ENCODE results near the gene LTO1.

The LTO1 gene

DNA sequence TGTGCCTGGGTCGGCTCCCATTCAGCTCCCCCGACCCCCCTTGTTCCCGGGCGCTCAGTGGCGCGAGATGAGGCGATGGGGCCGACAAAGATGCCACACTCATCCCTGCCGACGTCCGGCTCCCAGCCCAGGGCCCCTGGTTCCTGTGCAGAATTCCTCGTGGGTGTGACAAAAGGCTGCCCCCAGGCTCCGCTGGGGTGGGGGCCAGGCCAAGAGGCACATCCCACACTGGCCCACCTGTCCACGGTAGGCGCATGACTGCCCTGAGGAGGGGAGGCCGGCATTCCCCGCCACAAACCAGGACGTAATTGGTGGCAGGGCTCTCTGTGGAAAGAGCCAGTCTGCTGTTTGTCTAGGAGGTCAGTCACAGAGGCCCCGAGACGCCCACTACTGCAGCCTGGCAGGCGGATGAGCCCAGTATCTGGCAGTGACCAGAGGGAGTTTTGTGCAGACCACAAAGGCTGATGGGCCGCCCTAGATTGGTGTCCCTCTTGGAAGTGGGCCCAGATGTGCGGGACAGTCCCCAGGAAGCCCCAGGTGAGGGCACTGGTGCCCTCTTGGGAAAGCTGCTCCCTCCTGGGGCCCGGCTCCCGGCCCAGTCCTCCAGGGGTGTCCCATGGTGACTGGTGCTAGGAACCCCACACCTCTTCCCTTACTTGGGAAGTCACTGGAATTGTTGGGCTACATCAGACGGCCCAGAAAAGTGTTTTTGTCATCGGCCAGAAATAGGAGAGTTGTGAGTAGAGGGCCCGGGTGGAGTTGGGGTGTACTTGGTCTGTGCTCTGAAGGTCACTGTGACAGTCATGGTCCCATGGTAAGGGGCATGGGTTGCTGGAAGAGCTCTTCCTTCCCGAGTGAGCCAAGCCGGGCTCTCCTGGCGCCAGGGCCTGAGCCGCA is 28.4 kb downstream of the LTO1 start:
- DNase-seq (ENCODE audit: low read depth, low spot score) = no peak

DNA sequence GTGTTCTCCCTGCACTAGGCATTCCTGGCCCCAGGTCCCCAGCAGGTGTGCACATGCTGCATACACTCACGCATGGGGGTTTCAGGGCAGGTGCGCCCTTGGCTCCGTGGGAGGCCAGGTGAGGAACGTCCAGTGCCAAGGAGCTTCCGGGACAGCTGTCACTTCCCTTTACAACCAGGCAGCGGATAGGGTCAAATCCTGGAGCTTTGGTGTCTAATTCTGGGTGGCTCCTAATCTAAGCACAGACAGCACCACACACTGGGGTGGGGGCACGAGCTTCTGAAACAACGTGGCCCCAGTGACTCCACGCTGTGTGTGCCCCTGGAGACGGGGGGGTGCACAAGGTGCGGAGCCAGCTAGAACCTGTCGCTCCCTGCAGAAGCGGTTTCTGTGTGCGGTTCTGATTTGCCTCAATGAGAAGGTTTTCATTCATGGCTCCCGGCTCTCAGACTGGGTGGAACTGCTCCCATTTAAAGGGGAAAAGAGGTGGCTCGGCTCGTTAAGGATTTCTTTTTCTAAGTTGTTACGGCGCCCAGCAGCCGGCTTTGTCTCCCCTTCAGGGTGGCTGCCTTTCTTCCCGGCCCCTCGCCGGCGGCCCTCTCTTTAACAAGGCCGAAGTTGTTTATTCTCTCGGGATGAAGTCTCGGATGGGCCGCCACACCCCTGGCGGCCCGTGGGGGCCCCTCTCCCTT is 29.2 kb downstream of the LTO1 start:
- DNase-seq (ENCODE audit: low read depth, low spot score) = no peak

DNA sequence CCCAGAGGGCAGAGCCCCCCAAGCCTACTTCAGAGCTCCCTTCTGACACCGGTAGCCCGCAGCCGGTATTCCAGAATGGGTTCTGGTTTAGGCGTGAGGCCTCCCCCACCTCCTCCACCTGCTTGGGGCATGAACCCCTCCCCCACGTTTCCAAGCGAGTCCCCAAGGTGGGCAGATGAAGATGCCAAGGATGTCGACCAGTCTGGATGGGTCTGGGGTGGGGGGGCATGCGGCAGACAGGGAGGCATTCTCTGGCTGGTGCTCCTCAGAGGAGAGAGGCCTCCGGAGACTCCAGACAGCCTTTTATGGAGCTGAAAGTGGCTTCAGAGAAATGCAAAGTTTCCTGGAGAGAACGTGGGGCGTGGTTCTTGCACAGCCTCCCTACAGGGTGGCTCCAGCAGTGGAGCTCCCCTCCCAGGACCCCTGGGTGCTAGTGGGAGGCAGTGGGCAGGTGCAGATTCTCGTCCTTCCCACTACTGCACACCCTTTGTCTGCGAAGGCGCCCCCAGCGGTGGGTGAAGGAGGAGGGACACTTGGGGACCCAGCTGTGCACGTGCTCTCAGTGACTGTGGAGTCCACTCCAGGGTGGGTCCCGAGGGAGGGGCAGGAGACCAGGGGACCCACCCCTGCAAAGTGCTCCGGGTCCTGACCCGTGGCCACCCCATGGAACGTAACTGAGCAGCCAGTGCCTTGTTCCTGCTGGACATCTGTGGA is 30.0 kb downstream of the LTO1 start:
- no peak for DNase-seq (ENCODE audit: low read depth, low spot score)

DNA sequence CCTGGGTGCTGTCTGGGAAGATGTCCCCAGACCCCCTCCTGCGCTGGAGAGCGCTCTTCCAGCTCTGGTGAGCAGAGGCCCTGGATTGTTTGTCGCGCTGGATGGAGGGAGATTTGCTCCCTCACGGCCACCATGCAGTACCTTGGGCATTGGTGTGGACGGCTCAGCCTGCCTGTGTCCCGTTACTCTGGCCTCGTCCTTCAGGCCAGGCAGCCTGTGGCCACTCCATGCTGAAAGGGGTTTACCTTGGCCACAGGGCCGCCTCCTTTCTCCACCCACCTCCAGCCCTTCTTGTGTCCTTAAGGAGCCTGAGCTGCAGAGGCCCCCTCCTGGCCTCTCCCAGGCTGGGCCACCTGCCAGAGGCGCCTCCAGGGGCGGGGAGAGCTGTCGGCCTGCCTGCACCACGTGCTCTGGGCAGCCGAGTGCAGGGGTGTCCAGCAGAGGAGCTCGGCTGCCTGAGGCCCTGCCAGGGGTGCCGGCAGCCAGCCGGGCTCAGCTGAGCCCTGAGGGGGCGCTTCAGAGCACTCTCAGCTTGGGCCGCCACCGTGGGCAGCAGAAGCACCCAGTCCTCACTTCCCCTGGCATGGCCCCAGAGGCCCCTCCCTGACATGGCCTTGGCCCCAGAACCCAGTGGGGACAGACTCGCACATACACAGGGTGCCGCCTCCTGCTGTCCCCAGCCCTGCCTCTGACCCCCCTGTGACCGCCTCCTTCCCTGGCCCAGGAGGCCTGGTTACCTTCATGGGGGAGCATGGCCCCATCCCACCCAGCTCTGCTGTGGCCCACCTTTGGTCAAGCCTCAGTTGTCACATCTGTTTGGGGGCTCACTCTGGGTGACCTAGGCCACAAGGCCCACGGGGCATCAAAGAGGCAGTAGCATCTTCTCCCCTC is 30.8 kb downstream of the LTO1 start:
- DNase-seq (ENCODE audit: low read depth, low spot score) = no peak

DNA sequence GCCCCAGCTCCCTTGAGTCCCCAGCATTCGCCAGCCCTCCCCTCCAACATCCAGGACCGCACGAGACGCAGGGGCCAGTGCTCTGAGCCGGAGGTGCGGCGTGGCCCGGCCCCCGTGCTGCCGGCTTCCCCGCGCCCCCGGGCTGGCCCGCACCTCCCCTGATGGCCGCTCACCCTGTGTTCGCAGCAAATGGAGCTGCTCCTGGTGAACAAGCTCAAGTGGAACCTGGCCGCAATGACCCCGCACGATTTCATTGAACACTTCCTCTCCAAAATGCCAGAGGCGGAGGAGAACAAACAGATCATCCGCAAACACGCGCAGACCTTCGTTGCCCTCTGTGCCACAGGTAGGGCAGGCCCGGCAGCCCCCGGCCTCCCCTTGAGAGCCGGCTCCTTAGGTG is 31.5 kb downstream of the LTO1 start:
- no peak for DNase-seq (ENCODE audit: low read depth, low spot score)

DNA sequence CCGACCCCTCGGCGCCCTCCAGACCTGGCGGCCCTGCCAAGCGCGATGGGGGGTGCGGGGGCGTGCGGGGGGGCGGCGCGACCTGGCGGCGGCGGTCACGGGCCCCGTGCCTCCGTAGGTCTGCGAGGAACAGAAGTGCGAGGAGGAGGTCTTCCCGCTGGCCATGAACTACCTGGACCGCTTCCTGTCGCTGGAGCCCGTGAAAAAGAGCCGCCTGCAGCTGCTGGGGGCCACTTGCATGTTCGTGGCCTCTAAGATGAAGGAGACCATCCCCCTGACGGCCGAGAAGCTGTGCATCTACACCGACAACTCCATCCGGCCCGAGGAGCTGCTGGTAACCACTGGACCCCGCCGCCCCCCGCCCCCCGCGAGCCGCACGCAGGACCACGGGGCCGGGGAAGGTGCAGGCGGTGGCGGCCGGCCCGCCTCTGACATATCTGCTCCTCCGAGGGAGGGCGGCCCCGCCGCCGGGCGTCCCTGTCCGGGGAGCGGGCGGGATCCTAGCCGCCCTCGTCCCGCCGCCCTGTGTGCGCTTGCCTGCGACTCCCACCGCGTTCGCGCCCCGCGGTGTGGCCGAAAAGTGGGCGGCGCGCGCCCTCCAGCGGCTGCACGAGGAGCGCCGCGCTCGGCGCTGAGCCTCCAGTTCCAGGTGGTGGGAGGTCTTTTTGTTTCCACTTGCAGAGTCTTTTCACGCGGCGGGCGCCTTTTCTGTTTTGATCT is 32.1 kb downstream of the LTO1 start:
- peak; percentile 67 for DNase-seq (ENCODE audit: low read depth, low spot score)

DNA sequence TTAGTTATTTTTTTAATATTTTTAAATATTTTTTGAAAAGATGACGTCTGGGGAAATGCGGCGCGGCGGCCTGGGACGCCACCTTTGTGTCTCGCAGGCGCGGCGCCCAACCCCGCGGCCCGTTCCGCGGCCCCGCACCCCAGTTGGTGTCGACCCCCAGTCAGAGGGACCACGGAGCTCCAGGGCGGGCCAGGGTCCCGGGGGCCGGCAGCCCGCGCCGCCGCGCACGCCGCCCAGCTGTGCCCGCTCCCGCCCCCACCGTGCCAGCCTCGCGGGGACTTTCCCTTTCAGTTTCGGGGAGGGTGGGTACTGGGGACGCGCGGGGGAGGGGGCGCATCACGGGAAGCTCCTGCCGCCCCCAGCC is 32.6 kb downstream of the LTO1 start:
- DNase-seq (ENCODE audit: low read depth, low spot score) = no peak

DNA sequence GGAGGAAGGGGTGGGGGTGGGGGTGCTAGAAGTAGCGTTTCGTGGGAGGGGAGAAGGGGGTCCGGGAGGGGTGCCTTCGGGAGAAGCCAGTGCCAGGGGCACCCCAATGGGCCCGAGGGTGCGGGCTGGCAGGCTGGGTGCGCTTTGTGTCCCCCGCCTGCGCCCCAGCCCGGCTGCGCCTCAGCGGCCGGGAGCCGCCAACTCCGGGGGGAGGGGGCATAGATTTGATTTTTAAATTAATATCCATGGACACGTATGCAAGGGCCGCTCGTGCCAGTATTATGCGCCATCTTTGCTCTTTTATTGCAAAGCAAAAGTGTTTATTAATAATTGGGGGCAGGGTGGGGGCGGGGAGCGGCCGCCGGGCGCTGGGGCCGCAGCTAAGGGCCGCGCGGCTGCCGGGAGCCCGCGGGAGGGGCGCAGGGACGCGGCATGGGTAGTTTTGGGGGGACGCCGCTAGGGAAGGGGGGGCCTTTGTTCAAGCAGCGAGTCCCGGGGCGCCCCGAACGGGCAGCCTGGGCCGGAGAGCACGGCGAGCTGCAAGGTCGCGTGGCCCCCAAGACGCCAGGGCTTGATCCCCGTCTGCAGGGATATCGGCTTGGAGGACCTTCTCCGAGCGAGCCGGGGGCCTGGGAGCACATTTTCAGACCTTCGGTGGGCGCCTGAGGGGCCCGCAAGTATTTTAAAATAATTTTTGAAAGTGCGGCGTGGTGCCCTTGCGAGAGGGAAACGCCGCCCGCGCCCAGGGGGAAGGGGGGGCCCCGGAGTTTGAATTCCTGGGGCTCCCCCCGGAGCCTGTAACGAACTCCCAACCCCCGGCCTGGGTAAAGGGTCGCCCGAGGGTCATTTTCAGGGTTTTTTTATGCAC is 33.2 kb downstream of the LTO1 start:
- no peak for DNase-seq (ENCODE audit: low read depth, low spot score)

DNA sequence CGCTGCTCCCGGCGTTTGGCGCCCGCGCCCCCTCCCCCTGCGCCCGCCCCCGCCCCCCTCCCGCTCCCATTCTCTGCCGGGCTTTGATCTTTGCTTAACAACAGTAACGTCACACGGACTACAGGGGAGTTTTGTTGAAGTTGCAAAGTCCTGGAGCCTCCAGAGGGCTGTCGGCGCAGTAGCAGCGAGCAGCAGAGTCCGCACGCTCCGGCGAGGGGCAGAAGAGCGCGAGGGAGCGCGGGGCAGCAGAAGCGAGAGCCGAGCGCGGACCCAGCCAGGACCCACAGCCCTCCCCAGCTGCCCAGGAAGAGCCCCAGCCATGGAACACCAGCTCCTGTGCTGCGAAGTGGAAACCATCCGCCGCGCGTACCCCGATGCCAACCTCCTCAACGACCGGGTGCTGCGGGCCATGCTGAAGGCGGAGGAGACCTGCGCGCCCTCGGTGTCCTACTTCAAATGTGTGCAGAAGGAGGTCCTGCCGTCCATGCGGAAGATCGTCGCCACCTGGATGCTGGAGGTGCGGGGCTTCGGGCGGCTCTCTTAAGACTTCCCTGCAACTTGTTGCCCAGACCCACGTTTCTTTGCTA is 34.1 kb downstream of the LTO1 start, which contains the start of gene CCND1:
TSS of gene CCND1 (plus strand) at position 162 of the 587 bp plus-strand sequence. CDS start at position 320, 158 bp downstream.
- peak; percentile 72 for DNase-seq (ENCODE audit: low read depth, low spot score)

DNA sequence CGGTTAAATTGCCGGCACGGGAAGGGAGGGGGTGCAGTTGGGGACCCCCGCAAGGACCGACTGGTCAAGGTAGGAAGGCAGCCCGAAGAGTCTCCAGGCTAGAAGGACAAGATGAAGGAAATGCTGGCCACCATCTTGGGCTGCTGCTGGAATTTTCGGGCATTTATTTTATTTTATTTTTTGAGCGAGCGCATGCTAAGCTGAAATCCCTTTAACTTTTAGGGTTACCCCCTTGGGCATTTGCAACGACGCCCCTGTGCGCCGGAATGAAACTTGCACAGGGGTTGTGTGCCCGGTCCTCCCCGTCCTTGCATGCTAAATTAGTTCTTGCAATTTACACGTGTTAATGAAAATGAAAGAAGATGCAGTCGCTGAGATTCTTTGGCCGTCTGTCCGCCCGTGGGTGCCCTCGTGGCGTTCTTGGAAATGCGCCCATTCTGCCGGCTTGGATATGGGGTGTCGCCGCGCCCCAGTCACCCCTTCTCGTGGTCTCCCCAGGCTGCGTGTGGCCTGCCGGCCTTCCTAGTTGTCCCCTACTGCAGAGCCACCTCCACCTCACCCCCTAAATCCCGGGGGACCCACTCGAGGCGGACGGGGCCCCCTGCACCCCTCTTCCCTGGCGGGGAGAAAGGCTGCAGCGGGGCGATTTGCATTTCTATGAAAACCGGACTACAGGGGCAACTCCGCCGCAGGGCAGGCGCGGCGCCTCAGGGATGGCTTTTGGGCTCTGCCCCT is 34.7 kb downstream of the LTO1 start:
- no peak for DNase-seq (ENCODE audit: low read depth, low spot score)

DNA sequence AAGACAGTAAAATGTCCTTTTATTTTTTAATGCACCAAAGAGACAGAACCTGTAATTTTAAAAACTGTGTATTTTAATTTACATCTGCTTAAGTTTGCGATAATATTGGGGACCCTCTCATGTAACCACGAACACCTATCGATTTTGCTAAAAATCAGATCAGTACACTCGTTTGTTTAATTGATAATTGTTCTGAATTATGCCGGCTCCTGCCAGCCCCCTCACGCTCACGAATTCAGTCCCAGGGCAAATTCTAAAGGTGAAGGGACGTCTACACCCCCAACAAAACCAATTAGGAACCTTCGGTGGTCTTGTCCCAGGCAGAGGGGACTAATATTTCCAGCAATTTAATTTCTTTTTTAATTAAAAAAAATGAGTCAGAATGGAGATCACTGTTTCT is 35.3 kb downstream of the LTO1 start:
- no peak for DNase-seq (ENCODE audit: low read depth, low spot score)

DNA sequence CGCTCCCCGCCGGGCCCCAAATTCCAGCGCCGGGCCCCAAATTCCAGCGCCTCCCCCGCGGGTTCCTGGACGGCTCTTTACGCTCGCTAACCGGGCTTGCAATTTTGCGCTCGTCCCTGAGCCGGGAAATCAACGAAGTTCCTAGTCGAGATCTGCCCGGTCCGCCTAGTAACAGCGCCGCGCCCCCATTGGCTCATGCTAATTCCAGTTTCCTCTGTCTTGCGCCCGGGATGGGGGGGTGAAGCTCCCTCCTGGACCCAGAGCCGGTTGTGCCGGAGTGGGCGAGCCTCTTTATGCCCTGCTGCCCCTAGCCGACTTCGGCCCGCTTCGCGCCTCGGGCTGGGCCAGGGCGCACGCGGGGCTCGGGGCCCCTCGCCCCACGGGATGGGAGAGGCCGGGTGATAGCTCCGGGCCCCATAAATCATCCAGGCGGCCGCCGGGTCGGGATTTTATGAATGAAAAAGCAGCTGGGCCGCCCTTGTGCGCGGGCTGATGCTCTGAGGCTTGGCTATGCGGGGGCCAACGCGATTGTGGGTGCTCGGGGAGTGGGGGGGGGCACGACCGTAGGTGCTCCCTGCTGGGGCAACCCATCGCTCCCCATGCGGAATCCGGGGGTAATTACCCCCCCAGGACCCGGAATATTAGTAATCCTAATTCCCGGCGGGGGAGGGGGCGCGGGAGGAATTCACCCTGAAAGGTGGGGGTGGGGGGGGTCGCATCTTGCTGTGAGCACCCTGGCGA is 36.0 kb downstream of the LTO1 start:
- peak; percentile 92 for DNase-seq (ENCODE audit: low read depth, low spot score)

DNA sequence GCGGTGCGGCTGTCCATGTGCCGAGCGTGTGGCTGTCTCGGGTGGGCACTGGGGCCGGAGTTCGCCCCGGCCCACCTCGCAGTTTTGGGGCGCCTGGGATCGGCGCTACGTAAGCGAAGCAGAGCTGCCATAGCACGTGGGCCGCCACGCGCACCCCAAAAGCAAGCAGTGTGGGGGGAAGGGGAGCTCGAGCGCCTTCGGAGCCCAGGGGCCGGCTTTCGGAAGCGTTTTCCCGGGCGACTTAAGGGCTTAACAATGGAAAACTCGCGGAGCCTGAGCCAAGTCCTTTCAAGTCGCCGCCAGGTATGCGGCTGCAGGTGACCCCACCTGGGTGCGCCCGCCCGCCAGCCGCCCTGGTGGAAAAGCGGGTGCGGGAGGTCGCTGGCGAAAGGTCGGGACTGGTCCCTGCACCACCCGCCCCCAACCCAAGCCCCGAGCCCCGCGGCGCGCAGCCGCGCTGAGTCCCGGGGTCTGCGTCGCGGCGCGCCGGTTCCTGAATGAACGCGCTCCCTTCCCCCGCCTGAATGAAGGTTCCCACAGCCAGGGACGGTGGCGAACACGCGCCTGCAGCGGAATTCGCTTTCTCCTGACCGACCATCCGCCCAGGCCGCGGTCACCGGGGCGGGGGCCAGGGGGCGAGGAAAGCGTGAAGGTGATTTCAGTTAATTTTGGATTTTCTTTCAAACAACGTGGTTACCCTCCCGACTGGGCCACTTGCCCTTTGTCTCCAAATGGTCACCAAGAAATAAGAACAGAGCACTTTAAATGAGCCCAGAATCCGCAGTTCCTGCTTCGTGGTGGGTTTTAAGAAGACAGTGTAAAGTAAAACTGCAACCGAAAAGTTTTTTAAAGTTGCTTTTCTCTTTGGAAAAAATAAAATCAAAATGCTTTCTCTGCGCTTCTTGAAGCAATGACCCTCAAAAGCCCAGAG is 36.9 kb downstream of the LTO1 start:
- DNase-seq (ENCODE audit: low read depth, low spot score) = no peak

DNA sequence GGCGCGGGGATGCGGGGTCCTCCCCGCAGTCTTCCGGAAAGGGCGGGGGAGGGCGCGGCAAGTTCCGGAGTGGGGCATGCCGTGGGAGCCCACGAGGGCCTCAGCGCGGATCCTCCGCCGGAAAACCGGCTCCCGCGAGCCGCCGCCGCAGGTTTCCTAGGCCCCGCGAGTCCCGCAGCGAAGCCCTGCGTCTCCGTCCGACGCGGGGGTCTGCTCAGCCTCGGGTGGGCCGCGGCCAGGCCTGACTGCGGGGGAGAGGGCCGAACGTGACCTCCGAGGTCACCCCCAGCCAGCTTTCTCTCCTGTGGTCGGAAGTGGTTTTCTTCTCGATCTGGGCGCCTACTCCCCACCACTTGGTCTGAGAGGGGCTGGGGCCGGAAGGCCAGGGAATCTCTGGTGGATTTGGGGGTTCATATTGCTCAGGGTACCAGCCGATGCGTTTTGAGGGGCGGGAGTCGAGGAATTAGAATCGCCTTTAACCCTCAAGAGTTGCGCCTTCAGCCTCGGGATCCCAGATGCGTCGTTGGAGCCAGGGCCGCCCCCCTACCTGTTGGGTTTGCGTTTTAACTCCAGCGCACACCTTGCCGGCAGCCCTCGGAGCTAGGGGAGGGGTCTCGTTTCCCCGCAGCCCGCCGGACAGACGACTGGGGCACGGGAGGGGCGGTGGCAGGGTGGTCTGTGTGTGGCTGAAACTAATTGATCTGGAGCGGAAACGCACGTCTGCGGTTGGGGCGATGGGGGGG is 37.8 kb downstream of the LTO1 start:
- no peak for DNase-seq (ENCODE audit: low read depth, low spot score)

DNA sequence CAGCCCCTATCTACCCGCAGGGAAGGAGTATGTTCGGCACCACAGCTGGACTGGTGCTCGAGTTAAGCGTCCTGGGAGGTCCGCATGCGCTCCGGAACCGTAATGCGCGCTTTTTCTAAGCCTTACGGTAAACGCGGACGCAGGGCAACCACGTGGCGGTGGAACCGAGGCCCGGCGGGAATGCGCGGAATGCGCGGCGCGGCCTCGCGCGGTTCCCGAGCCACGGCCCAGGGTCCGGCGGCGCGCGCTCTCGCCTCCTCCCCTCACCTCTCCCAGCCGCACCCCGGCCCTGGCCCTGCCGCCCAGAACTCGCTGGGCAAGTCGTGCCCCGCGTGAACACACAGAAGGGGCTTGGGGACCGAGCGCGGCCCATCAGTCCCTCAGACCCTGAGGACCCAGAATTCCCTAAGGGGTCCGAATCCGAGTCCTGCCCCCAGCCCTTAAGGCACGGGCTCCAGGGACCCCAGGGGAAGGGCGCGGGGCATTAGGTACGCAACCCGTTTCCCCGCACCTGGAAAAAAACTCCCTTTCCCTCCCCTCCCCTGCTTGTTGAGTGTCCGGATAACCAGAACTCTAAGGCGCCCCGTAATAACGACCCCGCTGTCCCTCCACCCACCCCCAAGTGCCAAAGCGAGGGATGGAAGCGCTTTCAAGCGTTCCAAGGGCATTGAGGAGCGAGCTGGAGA is 38.5 kb downstream of the LTO1 start:
- no peak for DNase-seq (ENCODE audit: low read depth, low spot score)
